ENCODE data around the gene PIK3CD. TPM values are rescaled to one million over a fixed set of nuclear protein-coding genes. Genes with fewer than 3 reads are reported as not detected.
"Not testable (repeated sequence)": the region's sequence is repeated elsewhere in the genome, so short reads cannot be mapped to it uniquely, and the experiment has no call there.

The PIK3CD gene
- total RNA-seq, 1 donor from 2014 or later: 1.8 TPM

- no peak for DNase-seq (ENCODE audit: extremely low spot score, unreplicated experiment)
Measured at GRCh38 chr1:9615316-9616063, 36.0 kb upstream of the PIK3CD start.

DNA sequence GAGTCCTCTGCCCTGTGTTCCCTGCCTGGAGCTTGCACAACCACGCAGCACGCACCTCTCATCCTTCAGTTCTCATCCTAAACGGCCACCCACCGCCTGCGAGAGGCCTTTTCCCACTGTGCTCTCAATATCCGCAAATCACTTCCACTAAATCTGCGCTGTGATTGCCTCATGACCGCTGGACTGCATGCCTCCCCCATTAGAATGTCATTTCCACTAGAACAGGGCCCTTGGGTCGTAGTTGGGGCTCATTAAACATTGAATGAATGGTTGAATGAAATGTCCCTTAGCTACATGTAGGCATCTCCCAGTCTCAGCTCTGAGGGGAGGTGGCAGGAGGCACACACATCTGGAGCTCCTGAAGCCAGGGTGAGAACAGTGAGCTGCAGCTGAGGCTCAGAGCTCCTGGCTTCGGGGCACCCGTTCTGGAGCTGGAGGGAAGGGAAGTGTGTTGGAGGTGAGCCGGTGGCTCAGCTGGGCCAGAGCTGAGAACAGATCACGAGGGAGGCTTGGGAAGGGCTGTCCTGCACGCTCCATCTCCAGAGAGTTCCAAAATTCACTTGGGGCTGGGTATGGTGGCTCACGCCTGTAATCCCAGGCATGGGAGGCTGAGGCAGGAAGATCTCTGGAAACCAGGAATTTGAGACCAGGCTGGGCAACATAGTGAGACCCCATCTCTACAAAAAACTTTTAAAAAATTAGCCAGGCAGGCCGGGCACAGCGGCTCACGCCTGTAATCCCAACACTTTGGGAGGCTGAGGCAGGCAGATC lies 32.4 kb upstream of the PIK3CD start:
- peaks cover 7% of the 10 kb centered on the region for H3K27me3 Mint-ChIP-seq

More at GRCh38 chr1:9615316-9616063, 36.0 kb upstream of the PIK3CD start:
- Mint-ChIP-seq H3K4me1 (ENCODE audit: unreplicated experiment) (peaks cover 6% of the 10 kb centered on the region), H3K27ac (no peak overlapping the region), H3K4me3 (no peak overlapping the region), H3K36me3 (no peaks in the 10 kb centered on the region), H3K9me3 (no peaks in the 10 kb centered on the region), H3K27me3 (peaks cover 4% of the 10 kb centered on the region)
- peak; percentile 73 for TF ChIP-seq CTCF (conservative IDR thresholded peaks at IDR 0.05)

DNA sequence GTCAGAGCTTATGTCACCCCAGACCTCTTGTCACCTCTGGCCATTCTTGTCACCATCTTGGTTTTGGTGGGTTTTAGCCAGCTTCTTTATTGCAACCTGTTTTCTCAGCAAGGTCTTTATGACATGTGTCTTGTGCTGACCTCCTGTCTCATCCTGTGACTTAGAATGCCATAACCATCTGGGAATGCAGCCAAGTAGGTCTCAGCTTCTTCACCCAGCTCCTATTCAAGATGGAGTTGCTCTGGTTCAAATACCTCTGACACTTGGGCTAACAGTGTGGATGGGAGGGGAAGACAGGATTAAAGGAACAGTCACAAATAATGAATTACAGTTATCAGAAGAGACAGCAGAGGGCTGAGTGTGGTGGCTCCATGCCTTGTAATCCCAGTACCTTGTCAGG lies 30.5 kb upstream of the PIK3CD start:
- TF ChIP-seq CTCF (conservative IDR thresholded peaks at IDR 0.05): no peak
- H3K36me3 Mint-ChIP-seq: no peaks in the 10 kb centered on the region
- H3K4me1 Mint-ChIP-seq (ENCODE audit: unreplicated experiment): peaks cover 6% of the 10 kb centered on the region
- DNase-seq (ENCODE audit: extremely low spot score, unreplicated experiment): no peak
- no peak overlapping the region for H3K27ac Mint-ChIP-seq
- no peaks in the 10 kb centered on the region for H3K9me3 Mint-ChIP-seq
- no peak overlapping the region for H3K4me3 Mint-ChIP-seq
- H3K27me3 Mint-ChIP-seq: peaks cover 10% of the 10 kb centered on the region

More for the DNA sequence above, 32.4 kb upstream of the PIK3CD start:
- Mint-ChIP-seq H3K36me3 (no peaks in the 10 kb centered on the region), H3K9me3 (no peaks in the 10 kb centered on the region), H3K4me1 (ENCODE audit: unreplicated experiment) (peaks cover 6% of the 10 kb centered on the region), H3K27ac (no peak overlapping the region), H3K4me3 (no peak overlapping the region)
- peak; percentile 62 for DNase-seq (ENCODE audit: extremely low spot score, unreplicated experiment)
- TF ChIP-seq CTCF (conservative IDR thresholded peaks at IDR 0.05): no peak

DNA sequence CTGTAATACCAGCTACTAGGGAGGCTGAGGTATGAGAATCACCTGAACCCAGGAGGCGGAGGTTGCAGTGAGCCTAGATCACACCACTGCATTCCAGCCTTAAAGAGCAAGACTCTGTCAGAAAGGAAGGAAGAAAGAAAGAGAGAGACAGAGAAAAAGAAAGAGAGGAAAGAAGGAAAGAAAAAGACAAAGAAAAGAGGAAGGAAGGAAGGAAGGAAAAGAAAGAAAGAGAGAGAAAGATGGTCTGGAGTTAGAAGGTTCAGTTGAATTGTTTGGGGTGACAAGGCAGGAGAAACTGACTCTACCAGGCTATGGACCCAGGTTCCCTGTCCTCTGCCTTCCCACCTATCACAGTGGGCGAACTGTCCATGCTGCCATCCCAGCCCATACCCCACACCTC lies 27.4 kb upstream of the PIK3CD start:
- peaks cover 1% of the 10 kb centered on the region for H3K4me1 Mint-ChIP-seq (ENCODE audit: unreplicated experiment)
- H3K4me3 Mint-ChIP-seq: no peak overlapping the region
- H3K27ac Mint-ChIP-seq: no peak overlapping the region
- no peak for TF ChIP-seq CTCF (conservative IDR thresholded peaks at IDR 0.05)
- DNase-seq (ENCODE audit: extremely low spot score, unreplicated experiment): no peak
- peaks cover 16% of the 10 kb centered on the region for H3K27me3 Mint-ChIP-seq
- H3K36me3 Mint-ChIP-seq: no peaks in the 10 kb centered on the region
- H3K9me3 Mint-ChIP-seq: no peaks in the 10 kb centered on the region

- not testable (repeated sequence) for H3K9me3 Mint-ChIP-seq; H3K36me3 Mint-ChIP-seq; H3K27ac Mint-ChIP-seq; H3K4me3 Mint-ChIP-seq; H3K4me1 Mint-ChIP-seq (ENCODE audit: unreplicated experiment); DNase-seq (ENCODE audit: extremely low spot score, unreplicated experiment)
- peaks cover 15% of the 10 kb centered on the region for H3K27me3 Mint-ChIP-seq
Measured at GRCh38 chr1:9625030-9625429, 26.5 kb upstream of the PIK3CD start.

- H3K9me3 Mint-ChIP-seq: no peaks in the 10 kb centered on the region
- peaks cover 15% of the 10 kb centered on the region for H3K27me3 Mint-ChIP-seq
- no peak overlapping the region for H3K4me3 Mint-ChIP-seq
- peak; percentile 67 for DNase-seq (ENCODE audit: extremely low spot score, unreplicated experiment)
- no peak overlapping the region for H3K27ac Mint-ChIP-seq
- H3K4me1 Mint-ChIP-seq (ENCODE audit: unreplicated experiment): no peaks in the 10 kb centered on the region
- H3K36me3 Mint-ChIP-seq: no peaks in the 10 kb centered on the region
- TF ChIP-seq CTCF (conservative IDR thresholded peaks at IDR 0.05): no peak
Measured at GRCh38 chr1:9626201-9626608, 25.3 kb upstream of the PIK3CD start.

All from type B pancreatic cell (in vitro differentiated cells).